ENCODE data around the gene NCF4.

The NCF4 gene

DNA sequence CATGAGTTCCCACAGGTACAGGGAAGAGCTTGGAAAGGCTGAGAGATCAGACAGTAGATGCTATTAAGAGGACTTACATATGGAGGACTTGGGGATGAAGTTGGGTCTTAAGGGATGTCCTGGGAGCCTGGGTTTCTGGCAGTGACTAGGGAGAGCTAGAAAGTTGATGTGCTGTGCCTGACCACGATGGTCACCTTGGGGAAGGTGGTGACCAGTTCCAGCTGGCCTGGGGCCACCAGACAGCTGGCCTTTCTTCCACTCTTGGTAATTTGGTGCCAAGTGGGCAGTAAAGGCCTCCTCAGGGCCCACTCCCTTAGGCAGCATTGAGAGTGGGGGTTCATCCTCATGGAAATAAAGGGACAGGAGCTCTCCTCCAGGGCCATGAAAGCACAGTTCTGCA, 38.7 kb downstream of the NCF4 start:
- DNase-seq, result no peak

DNA sequence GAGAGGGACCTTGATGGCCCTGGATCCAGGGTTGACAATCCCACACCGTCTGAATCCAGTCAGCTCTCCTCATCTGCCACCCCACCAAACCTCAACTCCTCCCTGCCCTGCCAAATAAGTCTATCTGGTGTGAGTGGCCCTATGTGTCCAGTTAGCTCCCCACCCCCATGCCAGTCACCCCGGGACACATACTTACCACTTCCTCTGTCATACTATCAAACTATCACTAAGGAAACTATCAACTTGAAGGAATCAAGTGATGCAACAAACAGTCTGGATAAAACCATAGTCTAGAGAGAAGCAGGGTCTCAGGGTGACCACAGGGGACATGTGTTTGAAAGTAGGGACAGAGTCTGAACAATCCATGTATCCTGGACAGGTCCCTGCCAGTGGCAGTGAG, 39.4 kb downstream of the NCF4 start:
- DNase-seq, result no peak

DNA sequence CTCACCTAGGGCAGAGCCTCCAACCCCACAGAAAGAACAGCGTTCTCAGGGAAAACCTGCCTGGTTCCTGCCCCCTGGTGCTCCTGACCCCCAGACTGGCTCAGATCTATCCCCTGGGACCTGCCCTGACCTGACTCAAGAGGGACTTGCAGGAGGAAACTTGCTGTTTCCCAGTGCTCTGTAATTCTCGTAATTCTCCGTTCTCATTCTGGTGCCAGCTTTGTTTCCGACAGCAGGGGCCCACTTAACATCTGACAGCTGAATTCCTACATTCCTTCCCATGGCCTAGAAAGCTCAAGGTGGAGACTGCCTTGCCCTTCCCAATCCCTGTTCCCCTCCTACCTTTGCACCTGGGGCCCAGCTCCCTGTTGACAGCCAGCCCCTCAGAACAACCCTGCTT, 40.1 kb downstream of the NCF4 start:
- no peak for DNase-seq

- no peak for DNase-seq
Observed at GRCh38 chr22:36901411-36902142, 40.8 kb downstream of the NCF4 start.

DNA sequence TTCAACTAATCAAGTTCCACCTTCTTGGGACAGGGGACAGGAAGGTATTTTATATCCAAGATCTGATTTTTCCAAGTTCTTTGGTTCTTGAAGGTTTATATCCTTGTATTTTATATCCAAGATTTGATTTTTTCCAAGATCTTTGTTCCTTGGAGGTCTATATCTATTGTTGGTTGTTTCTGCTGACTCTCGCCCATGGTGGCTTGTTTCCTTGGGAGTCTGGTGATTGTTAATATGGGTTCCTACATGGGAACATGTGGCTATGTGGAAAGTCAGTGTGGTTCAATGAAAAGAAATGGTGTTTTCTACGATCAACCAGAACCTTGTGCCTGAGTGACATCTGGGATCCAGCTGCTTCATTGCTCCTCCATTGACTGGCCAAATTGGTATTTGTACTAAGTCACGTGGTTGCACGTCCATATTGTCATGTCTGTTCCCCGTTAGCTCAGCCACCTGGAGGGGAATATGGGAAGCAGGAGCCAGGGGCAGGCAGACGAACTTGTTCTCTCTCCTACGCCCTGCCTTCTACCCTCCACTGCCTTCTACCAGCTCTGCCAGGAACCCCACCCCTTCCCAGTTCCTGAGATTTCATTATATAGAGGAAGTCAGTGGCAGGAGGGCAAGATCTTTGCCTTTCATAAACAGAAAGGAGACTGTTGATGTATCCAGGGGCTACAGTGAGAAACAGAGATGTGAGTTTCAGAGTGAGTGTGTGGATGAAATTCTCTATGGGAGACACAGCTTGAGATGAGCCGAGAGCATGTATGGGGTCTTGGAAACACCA, 41.5 kb downstream of the NCF4 start:
- DNase-seq, result no peak

GRCh38 chr22:36904260-36904880, 43.6 kb downstream of the NCF4 start:
- DNase-seq, result no peak

DNA sequence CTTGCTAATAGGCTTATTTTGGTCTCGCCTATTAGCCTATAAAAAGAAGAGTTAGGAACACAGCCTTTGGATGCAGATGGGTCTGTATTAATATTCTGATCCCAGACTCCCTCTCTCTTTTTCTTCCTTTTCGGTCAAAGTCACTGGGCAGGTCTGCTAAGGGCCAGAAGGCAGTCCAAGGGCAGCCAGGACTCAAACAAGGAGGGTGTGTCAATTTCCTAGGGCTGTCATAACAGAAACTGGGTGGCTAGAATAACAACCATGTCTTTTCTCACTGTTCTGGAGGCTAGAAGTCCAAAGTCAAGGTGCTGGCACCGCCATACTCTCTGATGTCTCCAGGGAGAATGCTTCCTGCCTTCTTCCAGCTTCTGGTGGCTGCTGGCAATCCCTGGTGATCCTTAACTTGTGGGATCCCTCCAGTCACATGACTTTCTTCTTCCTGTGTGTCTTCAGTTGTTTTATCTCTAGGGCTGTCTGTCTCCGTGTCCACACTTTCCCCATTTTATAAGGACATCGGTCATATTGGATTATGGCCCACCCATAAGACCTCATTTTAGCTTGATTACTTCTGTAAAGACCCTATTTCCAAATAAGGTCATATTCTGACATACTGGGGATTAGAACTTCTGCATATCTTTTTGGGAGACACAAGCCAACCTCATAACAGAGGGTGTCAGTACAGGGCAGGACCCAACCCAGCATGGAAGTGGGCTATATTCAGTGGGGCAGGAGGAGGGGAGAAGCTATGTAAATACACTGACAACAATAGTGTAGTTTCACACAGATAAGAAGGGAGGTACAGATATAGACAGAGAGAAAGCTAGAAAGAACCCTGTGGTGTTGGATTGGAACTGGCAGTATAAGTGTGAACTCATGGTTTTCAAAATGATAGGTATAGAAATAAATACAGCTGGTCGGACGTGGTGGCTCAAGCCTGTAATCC, 46.7 kb downstream of the NCF4 start:
- no peak for DNase-seq

GRCh38 chr22:36910461-36910860, 49.7 kb downstream of the NCF4 start:
- DNase-seq, result no peak

DNA sequence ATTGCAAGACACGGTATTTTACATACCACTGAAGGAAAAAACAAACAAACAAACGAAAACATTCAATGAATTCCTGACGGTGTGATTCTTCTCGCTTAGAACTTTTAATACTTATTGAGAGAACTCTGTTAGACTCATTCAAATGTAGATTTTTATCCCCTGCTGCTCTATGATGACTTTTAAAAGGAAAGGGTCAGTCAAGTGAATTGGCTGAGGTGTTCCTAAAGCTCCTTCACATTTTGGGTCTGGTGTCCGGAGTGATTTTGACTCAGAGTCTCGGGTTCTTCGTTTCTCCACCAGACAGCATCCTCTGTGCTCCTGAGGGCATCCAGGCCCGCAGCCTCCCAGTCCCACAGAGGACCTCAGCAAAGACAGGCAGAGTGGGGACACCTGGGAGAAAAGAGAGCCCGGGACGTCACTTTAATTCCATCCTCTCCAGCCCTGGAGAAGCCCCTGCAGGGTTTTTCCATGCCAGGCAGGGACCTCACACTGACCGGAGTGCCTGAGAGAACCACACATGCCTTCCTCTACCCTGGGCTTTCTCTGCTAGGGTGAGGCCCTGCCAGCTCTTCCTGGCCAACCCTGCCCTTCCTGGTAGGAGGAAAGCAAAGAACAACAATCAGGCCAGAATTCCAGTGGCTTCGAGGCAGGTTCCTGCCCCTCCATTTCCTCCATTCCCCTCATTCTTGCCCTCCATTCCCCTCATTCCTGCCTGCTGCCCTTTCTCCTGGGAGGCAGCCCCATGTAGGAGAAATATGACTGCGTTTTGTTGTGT, 51.3 kb downstream of the NCF4 start:
- DNase-seq, result no peak

DNA sequence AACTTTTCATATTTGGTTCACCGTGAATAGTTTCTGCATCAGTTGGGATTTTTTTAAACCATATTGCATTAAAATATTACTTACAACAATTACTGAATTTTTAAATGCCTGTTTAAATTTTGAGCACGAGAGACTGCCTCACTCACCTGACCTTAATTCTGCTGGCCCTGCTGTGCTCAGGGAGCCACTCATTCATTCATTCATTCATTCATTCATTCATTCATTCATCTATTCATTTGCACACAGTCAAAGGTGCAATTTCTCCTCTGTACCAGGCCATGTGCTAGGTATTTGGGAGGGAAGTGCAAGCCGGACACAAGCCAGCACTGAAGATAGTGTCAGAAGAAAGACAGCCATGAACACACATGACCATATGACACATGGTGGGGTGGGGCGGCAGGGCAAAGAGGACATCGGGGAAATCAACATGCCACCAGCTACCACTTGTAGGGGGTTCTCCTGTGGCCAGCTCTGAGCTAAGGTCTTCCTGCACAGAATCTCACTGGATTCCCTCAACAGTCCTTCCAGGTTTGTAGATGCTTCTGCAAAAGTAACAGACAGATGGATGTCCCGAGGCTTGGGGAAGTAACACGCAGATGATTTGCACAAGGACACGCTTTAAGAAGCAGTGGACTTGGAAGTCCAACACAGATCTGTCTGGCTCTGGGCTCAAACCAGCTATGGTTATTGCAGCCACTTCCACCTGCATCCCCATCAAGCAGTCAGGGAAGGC, 52.1 kb downstream of the NCF4 start:
- no peak for DNase-seq

GRCh38 chr22:36913427-36914389, 52.9 kb downstream of the NCF4 start, which contains the start of gene CSF2RB:
CSF2RB (plus strand) TSS chr22:36913628; CDS start chr22:36922208, 8,580 bp downstream.
- no peak for DNase-seq

- DNase-seq, result no peak
Observed at GRCh38 chr22:36914390-36914752, 53.6 kb downstream of the NCF4 start.

DNA sequence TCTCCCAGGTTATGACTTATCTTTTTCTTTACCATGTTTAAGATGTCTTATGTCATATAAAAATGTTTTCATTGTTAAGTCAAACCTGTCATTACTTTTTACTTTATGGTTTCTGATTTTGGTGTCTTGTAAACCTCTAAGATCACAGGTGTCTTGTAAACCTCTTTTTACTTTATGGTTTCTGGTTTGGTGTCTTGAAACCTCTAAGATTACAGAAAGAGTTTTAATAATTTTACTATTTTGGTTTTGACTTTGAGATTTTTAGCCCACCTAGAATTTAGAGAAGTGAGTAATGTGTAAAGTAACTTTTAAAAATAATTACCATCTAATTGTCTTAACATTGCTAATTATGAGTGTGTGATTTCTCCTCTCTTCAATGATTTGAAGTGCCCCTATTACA, 55.2 kb downstream of the NCF4 start:
- no peak for DNase-seq

DNA sequence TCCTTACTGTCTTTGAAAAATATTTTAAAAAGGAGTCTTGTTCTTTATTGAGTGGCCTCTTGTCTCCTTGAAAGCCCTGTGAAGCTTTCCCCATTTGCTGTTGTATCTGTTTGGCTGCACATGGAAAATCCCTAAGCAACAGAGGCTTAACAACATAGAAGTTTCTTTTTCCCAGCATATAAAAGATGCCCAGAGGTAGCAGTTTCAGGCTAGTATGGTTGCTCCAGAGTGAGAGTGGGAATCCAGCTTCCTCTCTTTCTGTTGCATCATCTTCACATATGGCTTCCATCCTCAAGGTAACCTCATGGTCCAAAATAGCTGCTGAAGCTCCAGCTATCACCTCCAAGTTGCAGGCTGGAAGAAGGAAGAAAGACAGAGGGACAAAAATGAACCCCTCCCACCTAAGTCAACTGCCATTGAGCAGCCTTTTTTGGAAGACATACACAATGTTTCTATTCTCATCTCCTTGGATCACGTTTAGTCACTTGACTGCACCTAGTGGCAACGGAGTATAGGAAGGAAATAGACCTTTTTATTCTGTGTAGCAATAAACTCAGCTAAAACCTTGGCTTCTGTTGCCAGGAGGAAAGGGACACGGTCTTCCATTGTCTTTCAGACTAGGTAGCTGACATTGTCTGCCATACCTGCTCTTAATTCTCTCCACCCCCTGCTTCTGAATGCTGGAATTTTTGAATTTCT, 57.9 kb downstream of the NCF4 start:
- DNase-seq, result no peak

DNA sequence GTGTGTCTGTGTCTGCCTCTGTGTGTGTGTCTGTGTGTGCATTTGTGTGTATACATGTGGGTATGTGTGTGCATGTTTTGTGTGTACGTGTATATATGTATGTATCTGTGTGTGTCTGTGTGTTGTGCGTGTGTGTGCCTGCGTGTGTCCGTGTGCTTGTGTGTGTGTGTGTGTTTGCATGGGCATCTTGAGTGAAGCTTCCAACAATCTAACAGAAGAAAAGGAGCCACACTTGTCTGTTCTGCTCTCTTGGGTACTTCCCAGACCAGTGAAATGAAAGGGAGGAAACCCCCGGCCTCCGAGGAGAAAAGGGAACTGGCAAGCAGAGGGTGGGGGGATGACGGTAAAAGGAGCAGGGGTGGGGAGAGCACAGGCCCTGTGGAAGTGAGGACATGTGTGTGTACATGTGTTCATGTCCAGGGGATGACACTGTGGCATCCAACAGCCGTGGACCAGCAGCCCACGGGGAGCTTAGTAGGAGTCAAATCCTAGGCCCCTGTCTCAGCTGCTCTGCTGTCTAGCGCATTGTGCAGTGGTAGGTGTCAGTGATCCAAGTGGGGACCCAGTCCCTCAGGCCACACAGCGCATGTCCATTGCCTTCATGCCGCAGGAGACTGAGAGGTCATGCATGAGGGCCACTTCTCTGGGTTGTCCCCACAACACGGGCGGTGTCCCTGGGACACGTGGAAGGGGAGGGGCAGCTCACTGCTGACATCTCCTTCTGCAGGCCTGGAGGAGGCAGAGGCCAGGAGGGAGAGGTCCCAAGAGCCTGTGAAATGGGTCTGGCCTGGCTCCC, 60.7 kb downstream of the NCF4 start:
- no peak for DNase-seq

- no peak for DNase-seq
Observed at GRCh38 chr22:36922105-36922608, 61.4 kb downstream of the NCF4 start.

- DNase-seq, result no peak
Observed at GRCh38 chr22:36922711-36923110, 61.9 kb downstream of the NCF4 start.

DNA sequence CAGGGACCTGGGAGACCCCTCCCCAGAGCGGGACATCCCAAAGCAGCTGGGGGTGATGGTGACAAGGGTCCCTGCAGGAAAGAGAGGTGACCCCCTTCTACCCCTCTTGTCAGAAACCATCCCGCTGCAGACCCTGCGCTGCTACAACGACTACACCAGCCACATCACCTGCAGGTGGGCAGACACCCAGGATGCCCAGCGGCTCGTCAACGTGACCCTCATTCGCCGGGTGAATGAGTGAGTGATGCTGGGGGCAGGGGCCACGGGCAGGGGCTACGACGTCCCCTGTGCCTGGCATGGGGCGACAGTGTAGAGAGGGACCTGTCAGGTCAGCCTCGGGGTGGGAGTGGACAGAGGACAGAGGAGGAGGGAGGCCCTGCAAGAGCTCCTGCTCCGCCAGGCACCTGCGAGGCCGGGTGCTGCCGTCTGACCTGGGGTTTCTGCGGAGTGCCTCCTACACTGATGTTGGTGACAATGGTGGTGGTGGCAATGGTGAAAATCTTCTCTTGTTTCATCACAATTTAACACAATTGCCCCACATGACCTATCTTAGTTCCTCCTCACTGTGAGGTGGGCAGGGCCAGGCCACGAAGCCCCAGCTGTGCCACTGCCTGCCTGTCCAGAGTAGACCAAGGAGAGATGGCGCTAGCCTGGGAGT, 62.5 kb downstream of the NCF4 start:
- no peak for DNase-seq

Measured in NCI-H1092 (cell line).